Cortex of kidney (tissue), 1 donor: ENCODE data around the gene GTF3C4.

Experiments used
- DNase-seq: peaks from one replicate; lab custom pipeline; 2025; lab: John Stamatoyannopoulos, UW

The GTF3C4 gene

DNA sequence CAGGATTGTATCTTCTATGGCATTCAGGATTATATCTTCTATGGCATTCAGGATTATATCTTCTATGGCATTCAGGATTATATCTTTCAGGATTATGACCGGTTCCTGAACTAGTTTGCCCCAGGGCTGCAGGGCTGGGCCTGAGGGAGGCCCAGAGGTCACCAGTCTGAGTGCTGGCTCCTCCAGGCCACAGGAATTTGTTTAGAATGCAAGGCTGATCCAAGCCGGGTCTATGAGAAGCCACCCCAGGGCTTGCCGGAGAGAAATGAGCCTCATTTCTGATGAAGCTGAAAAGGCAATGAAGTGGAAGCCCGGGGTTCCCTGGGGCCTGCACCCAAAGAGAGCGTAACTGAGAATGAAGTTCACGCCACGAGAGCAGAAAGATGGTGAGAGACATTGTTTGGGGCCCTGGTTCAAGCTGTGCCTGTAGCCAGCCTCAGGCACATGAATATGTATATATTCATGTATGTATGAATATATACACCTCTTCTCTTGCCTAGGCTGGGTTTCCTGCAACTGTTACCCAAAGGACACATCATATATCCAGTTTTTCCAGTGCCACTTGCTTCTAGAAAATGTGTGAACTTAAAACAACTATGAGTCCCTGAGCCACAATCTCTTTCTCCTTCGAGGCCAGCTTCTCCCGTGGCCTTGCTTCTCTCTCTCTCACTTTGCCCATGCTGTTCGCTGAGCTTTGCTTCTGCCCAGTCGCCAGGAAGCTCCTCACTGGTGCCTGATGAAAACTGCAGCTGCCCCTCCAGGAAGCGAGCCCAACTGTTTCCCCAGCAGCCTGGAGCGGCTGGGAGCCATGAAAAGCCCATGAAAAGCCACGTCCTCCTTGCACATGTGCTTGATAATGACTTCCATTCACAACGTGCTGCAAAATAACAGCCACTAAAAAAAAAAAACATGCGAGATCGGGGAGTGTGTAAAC, 62.3 kb downstream of the GTF3C4 start:
- no peak for DNase-seq

DNA sequence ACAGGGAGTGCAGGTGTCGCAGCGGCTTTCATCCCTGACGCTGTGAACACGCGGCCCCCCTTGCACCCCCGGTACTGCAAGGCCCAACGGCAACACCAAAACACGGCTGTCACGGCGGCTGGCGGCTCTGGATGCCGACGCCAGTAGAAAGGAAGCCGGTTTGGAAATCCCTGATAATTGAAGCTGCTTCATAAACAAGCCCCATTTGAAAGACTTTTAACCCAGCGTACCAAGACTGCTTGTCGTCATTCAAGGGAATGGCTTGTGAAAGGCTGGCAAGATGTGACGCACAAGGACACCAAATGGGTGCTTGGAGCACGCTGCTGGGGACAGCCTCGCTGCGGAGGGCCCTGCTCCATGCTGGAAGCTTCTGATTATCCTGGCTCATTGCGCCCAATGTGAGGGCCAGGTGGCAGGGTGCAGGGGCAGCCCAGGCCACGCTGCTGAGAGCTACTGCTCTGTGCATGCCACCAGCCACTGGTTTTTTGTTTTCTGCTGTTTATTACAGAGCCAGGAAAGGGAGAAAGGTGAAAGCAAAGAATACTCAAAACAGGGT, 63.1 kb downstream of the GTF3C4 start:
- no peak for DNase-seq

DNA sequence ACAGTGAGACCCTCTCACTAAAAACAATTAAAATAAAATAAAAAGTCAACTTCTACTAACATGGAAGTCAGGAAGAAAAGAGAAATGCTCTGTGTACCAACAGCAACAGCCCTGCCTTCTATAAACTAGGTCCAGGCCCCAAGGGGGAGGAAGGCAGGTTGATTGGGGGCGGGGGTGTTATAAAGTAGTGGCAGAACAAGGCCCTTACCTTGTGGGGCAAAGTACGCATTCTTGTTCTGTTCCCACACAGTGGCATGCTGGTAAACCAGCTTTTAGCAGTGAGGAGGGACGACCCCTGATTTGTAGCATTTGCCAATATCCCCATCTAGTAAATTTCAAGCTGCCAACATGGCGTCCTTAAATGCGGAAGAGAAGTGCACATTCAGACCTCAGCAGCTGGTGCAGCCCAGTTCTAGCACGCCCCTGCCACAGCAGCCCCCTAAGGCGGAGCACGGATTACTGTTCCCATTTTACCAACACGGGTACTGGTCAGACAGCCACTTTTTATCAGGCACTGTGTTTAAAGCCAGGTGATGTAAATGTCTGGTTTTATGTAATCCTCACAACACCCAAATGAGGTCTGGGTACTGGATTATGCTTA, 69.5 kb downstream of the GTF3C4 start:
- DNase-seq = no peak

DNA sequence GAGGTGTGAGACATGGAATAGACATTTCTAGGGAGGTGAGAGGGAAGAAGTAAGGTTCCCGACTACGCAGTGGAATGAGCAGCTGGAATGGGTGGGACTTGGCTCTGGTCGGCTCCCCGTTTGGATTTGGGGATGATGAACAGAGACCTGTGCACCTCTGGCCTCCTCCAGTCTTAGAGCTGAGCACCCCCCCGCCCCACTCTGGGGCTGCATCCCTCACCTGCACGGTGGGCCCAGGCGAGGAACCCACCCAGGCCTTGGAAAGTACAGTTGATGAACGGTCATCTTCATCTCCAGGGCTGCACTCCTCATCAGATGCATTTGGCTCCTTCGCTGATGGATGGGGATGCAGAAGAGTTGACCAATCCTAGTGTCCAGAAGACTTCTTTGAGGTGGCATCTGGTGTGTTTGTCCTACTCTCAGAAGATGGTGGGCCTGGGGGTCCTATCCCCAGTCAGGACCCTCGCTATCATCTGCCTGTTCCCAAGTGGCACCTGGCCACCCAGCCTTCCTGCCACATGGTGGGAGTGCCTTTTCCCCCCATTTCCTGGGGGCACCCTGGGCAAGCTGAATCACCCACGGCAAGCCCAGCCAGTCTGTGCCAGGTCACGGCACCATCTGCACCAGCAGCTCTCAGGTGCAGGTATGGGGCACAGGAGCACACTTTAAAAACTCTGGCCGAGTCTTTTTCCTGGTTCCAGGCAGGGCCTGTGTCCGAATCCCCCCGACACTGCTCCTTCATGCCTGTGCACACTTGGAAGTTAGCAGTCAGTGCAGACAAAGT, 70.5 kb downstream of the GTF3C4 start:
- DNase-seq = no peak

GRCh38 chr9:132742821-132743311, 72.6 kb downstream of the GTF3C4 start:
- DNase-seq = no peak

DNA sequence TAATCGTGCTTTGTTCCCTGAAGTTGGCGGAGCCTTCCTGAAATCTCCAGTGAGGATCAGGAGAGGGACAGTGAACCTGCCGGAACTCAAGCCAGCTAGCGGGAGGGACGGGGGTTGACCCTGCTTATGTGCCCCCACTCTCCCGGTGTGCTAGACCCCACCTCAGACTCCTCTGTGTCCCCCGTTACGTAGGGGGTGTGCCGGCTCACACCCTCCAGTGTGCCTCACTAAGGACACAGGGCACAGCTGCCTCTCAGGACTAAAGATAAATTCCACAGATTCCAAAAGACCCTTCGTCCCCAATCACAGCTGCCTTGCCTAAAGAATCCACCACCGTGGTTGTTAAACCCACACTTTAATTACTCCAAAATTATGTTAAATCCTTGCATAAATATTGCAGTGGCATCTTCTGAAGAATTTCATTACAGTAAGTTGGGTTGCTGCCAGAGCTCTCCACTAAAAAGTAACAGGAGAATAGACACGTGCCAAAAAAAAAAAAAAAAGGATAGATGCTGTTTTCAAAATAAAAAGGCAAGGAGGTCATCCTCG, 73.7 kb downstream of the GTF3C4 start:
- DNase-seq = no peak
